ENCODE results near the gene SLCO4A1. TPM values are rescaled to one million over a fixed set of nuclear protein-coding genes. Genes with fewer than 3 reads are reported as not detected.
A peak's percentile ranks its signal among the peaks of the same experiment; 100 is the strongest.

SLCO4A1 gene
- total and polyA plus RNA-seq, 2 experiments from 2014 or later: 25.8 to 99.0 TPM

DNA sequence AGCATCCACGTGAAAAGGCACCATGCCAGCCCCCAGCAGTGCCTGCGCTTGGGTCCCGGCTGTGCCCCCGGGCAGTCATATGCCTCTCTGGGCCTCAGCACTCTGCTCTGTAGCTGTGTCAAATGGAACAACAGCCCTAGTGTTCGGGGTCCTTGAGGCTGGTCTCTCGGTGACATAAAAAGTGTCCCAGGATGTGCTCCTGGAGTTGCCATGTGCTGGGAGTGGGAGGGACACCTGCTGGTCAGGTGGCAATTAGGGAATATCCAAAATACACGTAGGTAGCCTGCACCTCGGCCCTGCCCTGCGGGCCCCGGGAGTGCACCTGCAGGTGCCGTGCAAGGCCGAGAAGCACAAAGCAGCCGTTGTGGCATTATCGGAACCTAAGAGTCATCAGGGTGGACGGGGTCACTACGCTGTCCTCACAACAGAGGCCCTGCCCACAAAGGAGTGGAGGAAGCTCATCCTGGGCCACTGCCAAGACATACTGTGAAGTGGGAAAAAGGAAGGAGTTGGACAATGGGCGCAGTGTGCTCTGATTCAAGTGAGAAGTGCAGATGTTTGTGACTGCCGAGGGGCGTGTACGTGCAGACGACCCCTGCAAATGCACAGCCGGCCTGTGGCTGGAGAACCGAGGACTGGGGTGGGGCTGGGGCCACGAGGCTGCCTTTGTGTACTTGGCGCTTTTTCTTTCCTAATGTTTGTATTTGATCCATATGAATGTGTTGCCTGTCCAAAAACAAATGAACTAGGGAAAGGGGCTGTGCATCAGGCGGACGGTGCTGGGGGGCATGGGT lies 24.6 kb downstream of the SLCO4A1 start:
- H3K27ac ChIP-seq: no peak overlapping the region
- WGBS (ENCODE audit: low lambda C conversion rate, missing lambda C conversion rate): 83% methylated on average over 27 of the region's 27 CpGs
- no peak for TF ChIP-seq EZH2phosphoT487 (IDR thresholded peaks at IDR 0.05; ENCODE audit: low read depth, severe bottlenecking, unreplicated experiment)
- no peak for TF ChIP-seq EZH2 (IDR thresholded peaks at IDR 0.05; ENCODE audit: borderline replicate concordance)
- TF ChIP-seq, protein P1, sequence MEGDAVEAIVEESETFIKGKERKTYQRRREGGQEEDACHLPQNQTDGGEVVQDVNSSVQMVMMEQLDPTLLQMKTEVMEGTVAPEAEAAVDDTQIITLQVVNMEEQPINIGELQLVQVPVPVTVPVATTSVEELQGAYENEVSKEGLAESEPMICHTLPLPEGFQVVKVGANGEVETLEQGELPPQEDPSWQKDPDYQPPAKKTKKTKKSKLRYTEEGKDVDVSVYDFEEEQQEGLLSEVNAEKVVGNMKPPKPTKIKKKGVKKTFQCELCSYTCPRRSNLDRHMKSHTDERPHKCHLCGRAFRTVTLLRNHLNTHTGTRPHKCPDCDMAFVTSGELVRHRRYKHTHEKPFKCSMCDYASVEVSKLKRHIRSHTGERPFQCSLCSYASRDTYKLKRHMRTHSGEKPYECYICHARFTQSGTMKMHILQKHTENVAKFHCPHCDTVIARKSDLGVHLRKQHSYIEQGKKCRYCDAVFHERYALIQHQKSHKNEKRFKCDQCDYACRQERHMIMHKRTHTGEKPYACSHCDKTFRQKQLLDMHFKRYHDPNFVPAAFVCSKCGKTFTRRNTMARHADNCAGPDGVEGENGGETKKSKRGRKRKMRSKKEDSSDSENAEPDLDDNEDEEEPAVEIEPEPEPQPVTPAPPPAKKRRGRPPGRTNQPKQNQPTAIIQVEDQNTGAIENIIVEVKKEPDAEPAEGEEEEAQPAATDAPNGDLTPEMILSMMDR (IDR thresholded peaks at IDR 0.05; ENCODE audit: poor library complexity): no peak

DNA sequence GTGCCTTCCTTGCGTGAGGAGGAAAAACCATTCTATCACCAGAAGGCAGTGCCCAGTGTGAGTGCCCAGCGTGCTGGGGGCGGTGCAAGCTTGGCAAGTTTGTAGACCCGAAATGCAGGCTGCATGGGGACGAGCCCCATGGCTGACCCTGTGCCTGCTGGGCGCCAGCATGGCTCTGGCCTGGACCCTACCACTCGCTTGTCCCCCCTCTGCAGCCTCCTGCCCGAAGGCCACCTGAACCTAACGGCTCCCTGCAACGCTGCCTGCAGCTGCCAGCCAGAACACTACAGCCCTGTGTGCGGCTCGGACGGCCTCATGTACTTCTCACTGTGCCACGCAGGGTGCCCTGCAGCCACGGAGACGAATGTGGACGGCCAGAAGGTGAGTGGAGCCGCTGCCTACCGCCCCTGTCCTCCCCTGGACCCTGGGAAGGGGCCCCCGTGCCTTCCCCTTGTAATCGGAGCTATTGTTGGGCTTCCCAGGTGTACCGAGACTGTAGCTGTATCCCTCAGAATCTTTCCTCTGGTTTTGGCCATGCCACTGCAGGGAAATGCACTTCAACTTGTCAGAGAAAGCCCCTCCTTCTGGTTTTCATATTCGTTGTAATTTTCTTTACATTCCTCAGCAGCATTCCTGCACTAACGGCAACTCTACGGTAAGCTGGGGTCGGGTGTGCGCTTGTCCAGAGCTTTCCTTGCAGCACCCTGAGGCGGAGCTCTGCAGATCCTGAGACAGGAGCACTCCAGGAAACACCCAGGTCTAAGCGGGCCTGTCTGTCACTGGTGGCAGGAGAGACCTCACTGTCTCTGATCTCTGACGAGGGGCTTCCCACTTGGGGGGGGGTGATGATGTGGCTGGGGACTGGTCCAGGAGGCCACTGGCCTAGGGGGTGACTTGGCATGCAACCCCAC lies 25.5 kb downstream of the SLCO4A1 start:
- no peaks in the 10 kb centered on the region for H3K9me3 ChIP-seq (ENCODE audit: low read depth)
- H2AFZ ChIP-seq: no peak overlapping the region
- H3K9me2 ChIP-seq (replicated peaks; ENCODE audit: insufficient read depth): no peaks in the 10 kb centered on the region
- no peaks in the 10 kb centered on the region for H4K20me1 ChIP-seq (ENCODE audit: insufficient read depth, poor library complexity, severe bottlenecking)
- no peaks in the 10 kb centered on the region for H3K27me3 ChIP-seq
- TF ChIP-seq EZH2phosphoT487 (IDR thresholded peaks at IDR 0.05; ENCODE audit: low read depth, severe bottlenecking, unreplicated experiment): no peak
- no peak for TF ChIP-seq EZH2 (IDR thresholded peaks at IDR 0.05; ENCODE audit: borderline replicate concordance)
- TF ChIP-seq, protein P1 (IDR thresholded peaks at IDR 0.05; ENCODE audit: poor library complexity): no peak
- H3K4me3 ChIP-seq: no peak overlapping the region
- peaks cover 8% of the 10 kb centered on the region for H3K4me1 ChIP-seq (ENCODE audit: insufficient read depth)
- no peak overlapping the region for H3K4me2 ChIP-seq
- DNase-seq (ENCODE audit: low spot score): no peak
- 81% methylated on average over 30 of the region's 30 CpGs for WGBS (ENCODE audit: low lambda C conversion rate, missing lambda C conversion rate)
- H3K27ac ChIP-seq: no peak overlapping the region
- no peaks in the 10 kb centered on the region for H3K79me2 ChIP-seq
- H3K36me3 ChIP-seq (replicated peaks; ENCODE audit: insufficient read depth, low read depth): no peaks in the 10 kb centered on the region

More for the DNA sequence above, 24.6 kb downstream of the SLCO4A1 start:
- no peaks in the 10 kb centered on the region for H3K9me3 ChIP-seq (ENCODE audit: low read depth)
- H4K20me1 ChIP-seq (ENCODE audit: insufficient read depth, poor library complexity, severe bottlenecking): no peaks in the 10 kb centered on the region
- no peaks in the 10 kb centered on the region for H3K27me3 ChIP-seq
- H3K9me2 ChIP-seq (replicated peaks; ENCODE audit: insufficient read depth): no peaks in the 10 kb centered on the region
- H3K4me1 ChIP-seq (ENCODE audit: insufficient read depth): peaks cover 11% of the 10 kb centered on the region
- H3K4me2 ChIP-seq: no peak overlapping the region
- H3K4me3 ChIP-seq: no peak overlapping the region
- no peak for DNase-seq (ENCODE audit: low spot score)
- no peaks in the 10 kb centered on the region for H3K79me2 ChIP-seq
- H3K36me3 ChIP-seq (replicated peaks; ENCODE audit: insufficient read depth, low read depth): no peaks in the 10 kb centered on the region
- no peak overlapping the region for H2AFZ ChIP-seq

DNA sequence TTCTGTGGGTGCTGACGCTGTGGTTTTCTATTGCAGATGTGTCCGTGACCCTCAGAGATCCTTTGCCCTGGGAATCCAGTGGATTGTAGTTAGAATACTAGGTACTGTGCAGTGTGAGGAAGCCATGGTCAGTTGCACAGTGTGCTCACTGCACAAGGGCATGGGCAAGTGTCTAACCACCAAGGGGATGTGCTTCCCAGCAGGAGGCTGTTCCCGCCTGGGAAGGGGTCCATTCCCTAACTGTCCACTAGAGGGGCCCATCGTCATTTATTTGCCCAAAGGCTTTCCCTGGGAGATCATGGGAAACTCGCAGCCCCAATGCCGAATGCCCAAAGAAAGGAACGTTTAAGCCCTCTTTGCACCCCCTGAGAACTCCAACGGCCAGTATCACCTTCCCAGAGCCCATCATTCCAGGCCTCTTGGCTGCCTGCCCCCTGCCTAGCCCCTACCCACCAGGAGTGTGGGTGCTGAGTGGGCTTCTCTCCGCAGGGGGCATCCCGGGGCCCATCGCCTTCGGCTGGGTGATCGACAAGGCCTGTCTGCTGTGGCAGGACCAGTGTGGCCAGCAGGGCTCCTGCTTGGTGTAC lies 26.2 kb downstream of the SLCO4A1 start:
- H3K4me2 ChIP-seq: no peak overlapping the region
- WGBS (ENCODE audit: low lambda C conversion rate, missing lambda C conversion rate): 56% methylated on average over 13 of the region's 13 CpGs
- peaks cover 4% of the 10 kb centered on the region for H3K4me1 ChIP-seq (ENCODE audit: insufficient read depth)
- no peaks in the 10 kb centered on the region for H3K27me3 ChIP-seq
- H3K9me3 ChIP-seq (ENCODE audit: low read depth): no peaks in the 10 kb centered on the region
- no peak overlapping the region for H3K4me3 ChIP-seq
- TF ChIP-seq, protein P1 (IDR thresholded peaks at IDR 0.05; ENCODE audit: poor library complexity): peak; percentile 83
- no peak for TF ChIP-seq EZH2 (IDR thresholded peaks at IDR 0.05; ENCODE audit: borderline replicate concordance)
- H4K20me1 ChIP-seq (ENCODE audit: insufficient read depth, poor library complexity, severe bottlenecking): no peaks in the 10 kb centered on the region
- H2AFZ ChIP-seq: no peak overlapping the region
- H3K79me2 ChIP-seq: no peaks in the 10 kb centered on the region
- H3K27ac ChIP-seq: no peak overlapping the region
- no peaks in the 10 kb centered on the region for H3K36me3 ChIP-seq (replicated peaks; ENCODE audit: insufficient read depth, low read depth)
- peak; percentile 85 for DNase-seq (ENCODE audit: low spot score)
- H3K9me2 ChIP-seq (replicated peaks; ENCODE audit: insufficient read depth): no peaks in the 10 kb centered on the region
